Activated gamma-delta T cell treated with anti-CD3 and anti-CD28 coated beads, Interleukin-2, amount 50 U/mL, for 16 hours (primary cell): ENCODE measurements around the gene KLRF1.
"Not testable (repeated sequence)": the region's sequence is repeated elsewhere in the genome, so short reads cannot be mapped to it uniquely, and the experiment has no call there.

Experiments
- DNase-seq: peaks from one replicate; pipeline ENCODE4 v3.0.0-alpha.2; 2020; ENCODE audit warnings: low read depth

The KLRF1 gene

DNA sequence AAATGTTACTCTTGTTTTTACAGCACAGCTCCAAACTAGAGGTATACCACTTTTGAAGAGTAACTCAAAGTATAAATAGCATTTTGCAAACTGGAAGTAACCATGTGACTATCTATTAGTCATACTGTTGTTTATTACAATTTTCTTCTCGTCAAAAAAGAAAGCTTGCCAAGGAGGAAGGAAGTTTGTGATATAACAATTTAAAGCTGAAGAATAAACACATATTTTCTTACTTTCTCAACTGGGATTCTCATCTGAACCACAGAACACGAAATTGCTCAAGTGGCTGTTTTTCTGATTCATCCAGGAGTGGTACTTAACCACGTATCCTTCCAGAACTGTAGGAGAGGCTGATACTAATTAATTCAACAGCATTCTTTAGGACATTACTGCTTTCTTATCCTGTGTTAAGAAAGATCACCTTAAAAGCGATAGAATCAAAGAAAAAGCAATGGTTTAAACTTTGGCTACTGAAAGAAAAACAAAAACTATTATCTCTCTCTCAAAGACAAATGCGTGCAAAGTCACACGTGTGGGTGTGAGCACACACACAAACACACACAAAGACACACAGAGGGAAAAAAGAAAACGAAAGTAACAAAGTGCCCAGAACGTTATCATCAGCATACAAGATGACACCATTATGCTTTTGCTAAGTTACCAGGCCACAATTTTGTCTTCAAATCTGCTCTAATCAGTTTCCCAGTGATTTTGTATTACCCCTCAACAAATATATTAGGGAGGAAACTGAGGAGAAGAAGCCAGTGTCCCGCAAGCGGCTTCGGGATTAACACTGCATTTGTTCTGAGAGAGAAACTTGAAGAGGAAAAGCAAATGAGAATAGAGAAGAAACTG lies 42.3 kb downstream of the KLRF1 start, which contains the start of gene CLEC2B:
Gene CLEC2B, minus strand, starts transcription at position 48 of the 855 bp plus-strand sequence.
- no peak for DNase-seq

- DNase-seq: no peak
These were observed 43.1 kb downstream of the KLRF1 start for GRCh38 chr12:9870286-9870866.

DNA sequence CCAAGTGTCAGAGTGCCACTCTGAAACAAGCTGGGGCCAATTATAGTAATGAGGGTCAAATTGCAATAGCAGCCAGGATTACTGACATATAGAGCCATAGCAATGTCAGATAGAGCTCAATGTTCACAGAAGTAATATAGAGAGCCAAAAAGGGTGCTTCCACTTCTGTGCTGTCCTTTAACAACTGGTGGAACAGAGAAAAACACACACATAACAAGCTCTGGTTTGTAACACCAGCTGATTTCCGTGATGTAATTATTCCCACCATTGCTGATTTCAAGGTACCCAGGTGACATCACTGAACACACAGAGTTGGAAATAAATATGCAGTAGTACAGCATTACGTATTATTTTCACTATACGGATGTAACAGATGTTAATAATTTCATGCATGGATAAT lies 44.9 kb downstream of the KLRF1 start:
- no peak for DNase-seq

DNA sequence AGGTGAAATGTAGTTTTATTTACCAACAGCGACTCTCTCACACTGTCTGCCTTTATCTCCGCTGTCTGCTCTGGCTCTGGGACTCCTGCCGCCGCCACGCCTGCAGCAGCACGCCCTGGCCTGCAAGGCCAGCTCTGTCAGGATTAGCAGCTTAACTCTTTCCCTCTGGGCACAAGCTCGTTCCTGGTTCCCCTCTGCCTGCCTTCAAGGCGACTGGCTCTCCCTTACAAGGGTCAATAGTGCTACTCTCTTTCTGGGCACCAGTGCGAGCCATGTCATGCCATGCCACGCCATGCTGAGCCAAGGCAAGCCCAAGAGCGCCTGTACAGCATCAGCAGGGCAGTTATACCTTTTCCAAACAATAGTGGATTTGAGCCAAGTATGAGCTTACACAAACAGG lies 45.5 kb downstream of the KLRF1 start:
- DNase-seq: no peak

DNA sequence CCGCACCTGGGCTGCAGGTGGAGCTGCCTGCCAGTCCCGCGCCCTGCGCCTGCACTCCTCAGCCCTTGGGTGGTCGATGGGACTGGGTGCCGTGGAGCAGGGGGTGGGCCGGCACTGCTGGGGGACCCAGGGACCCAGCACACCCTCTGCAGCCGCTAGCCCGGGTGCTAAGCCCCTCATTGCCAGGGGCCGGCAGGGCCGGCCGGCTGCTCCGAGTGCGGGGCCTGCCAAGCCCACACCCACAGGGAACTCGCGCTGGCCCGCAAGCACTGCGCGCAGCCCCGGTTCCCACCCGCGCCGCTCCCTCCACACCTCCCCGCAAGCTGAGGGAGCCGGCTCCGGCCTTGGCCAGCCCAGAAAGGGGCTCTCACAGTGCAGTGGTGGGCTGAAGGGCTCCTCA lies 48.8 kb downstream of the KLRF1 start:
- not testable (repeated sequence) for DNase-seq

DNA sequence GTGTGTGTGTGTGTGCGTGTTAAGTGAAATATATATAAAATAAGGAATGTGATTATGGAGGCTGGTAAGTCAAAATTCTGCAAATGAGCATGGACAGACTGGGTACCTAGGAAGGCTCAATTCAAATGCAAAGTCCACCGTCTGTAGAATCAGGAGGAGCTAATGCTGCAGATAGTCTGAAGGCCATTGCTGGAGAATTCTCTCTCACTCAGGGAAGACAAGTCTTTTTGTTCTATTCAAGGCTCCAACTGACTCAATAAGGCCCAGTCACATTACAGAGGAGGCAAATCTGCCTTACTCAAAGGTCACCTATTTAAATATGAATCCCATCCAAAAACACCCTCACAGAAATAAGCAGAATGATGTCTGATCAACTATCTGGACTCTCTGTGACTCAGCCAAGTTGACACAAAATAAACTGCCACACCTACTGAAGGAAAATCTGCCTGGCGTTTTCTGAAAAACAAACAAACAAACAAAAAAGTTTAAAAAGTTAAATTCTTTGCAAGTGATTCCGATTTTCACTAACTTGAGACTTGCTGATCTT lies 53.3 kb downstream of the KLRF1 start:
- DNase-seq: no peak

DNA sequence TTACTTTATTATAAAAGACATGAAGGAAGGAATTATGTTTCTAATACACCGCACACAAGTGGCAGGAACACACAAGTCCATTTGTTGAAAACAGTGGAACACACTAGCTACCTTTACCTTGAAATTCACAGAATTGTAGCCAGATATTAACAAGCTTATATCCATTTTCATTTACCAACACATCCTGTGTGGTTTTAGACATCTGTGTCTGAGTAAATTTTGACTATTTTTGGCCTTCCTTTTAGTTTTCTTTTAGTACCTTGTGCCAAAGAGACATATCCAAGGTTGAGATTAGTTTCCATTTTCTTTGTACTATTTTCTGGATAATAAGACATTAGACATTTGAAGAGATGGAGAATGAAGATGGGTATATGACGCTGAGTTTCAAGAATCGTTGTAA lies 54.0 kb downstream of the KLRF1 start, which contains the start of gene KLRF2:
Gene KLRF2, plus strand, starts transcription at position 244 of the 400 bp plus-strand sequence. Its CDS starts 107 bp downstream, at position 351.
- no peak for DNase-seq

DNA sequence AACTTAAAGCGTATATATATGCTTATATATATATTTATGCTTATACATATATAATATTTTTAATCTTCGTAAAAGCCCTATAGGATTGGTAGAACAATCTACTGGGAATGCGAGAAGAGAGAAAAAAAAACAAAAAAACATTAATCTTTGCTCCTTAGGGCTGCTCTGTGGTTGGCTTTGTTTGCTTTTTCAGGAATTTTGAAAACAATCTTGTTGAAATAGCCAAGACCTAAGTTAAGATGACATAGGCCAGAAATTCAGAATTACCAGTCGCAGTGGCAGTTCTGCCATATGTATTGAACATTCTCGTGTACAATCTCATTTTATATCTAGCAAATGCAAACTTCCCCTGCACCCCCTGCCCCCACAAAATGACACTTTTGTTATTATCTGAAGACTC lies 54.7 kb downstream of the KLRF1 start:
- no peak for DNase-seq

DNA sequence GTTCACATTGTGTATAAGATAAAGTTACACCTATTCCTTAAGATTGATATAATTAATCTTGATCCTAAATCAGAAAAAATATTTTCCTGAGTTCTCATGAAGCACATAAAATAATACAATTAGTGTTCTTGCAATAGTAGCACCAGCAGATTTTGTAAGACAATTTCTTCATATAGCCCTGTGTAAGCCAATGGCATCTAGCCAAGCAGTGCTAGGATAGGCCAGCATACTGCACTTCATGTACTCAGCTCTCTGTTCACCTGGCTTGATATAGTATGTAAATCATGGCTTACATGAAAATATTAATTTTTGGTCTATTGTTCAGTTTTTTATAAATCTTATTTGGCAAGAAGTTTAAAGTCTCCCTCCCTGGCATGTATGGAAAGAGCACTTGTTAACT lies 55.9 kb downstream of the KLRF1 start:
- no peak for DNase-seq

- no peak for DNase-seq
These were observed 61.5 kb downstream of the KLRF1 start for GRCh38 chr12:9888665-9889273.
